GM19467 (cell line): ENCODE results near the gene CBX4.

Experiments used
- ATAC-seq: cut with Tn5 transposase; IDR thresholded peaks from one replicate; pipeline ENCODE4 v1.9.1; 2021; ENCODE audit warnings: mild to moderate bottlenecking, moderate library complexity; ENCODE audit not compliant: unreplicated experiment

Gene CBX4

GRCh38 chr17:79802039-79802735 is 37.1 kb downstream of the CBX4 start:
- no peak for ATAC-seq

- ATAC-seq, result no peak
These were observed 37.8 kb downstream of the CBX4 start for GRCh38 chr17:79801156-79802038.

- ATAC-seq, result no peak
These were observed 38.7 kb downstream of the CBX4 start for GRCh38 chr17:79800325-79801155.

- ATAC-seq, result no peak
These were observed 39.5 kb downstream of the CBX4 start for GRCh38 chr17:79799538-79800324.

GRCh38 chr17:79799174-79799537 is 40.1 kb downstream of the CBX4 start:
- ATAC-seq, result no peak

- ATAC-seq, result no peak
These were observed 40.7 kb downstream of the CBX4 start for GRCh38 chr17:79798299-79799173.

GRCh38 chr17:79797492-79798298 is 41.5 kb downstream of the CBX4 start:
- no peak for ATAC-seq

GRCh38 chr17:79796763-79797491 is 42.3 kb downstream of the CBX4 start, which contains the start of gene CBX8:
CBX8 (minus strand) TSS chr17:79797077; CDS start chr17:79796998, 79 bp downstream.
- ATAC-seq, result peak; percentile 81

GRCh38 chr17:79796444-79796762 is 42.8 kb downstream of the CBX4 start:
- ATAC-seq, result no peak

- no peak for ATAC-seq
These were observed 43.3 kb downstream of the CBX4 start for GRCh38 chr17:79795795-79796443.

- no peak for ATAC-seq
These were observed 44.4 kb downstream of the CBX4 start for GRCh38 chr17:79794659-79795511.

- ATAC-seq, result no peak
These were observed 45.3 kb downstream of the CBX4 start for GRCh38 chr17:79793924-79794304.

- no peak for ATAC-seq
These were observed 46.0 kb downstream of the CBX4 start for GRCh38 chr17:79792984-79793923.

GRCh38 chr17:79792341-79792871 is 46.8 kb downstream of the CBX4 start:
- ATAC-seq, result no peak

GRCh38 chr17:79791735-79792161 is 47.5 kb downstream of the CBX4 start:
- ATAC-seq, result no peak
